Measurements from ENCODE around the gene RNF130. TPM values are rescaled to one million over a fixed set of nuclear protein-coding genes. Genes with fewer than 3 reads are reported as not detected.

The RNF130 gene
- total RNA-seq = 43.4 to 49.6 TPM (median 44.9 TPM) in 3 replicates
- long read RNA-seq, transcript RNF130-205 (9 exons, 2,263 nt) = major isoform, 125 of 149 reads
- long read RNA-seq, partial matches to known transcripts = 12 of 149 reads
- long read RNA-seq, other reads (novel, unspliced or antisense) = 12 of 149 reads

DNA sequence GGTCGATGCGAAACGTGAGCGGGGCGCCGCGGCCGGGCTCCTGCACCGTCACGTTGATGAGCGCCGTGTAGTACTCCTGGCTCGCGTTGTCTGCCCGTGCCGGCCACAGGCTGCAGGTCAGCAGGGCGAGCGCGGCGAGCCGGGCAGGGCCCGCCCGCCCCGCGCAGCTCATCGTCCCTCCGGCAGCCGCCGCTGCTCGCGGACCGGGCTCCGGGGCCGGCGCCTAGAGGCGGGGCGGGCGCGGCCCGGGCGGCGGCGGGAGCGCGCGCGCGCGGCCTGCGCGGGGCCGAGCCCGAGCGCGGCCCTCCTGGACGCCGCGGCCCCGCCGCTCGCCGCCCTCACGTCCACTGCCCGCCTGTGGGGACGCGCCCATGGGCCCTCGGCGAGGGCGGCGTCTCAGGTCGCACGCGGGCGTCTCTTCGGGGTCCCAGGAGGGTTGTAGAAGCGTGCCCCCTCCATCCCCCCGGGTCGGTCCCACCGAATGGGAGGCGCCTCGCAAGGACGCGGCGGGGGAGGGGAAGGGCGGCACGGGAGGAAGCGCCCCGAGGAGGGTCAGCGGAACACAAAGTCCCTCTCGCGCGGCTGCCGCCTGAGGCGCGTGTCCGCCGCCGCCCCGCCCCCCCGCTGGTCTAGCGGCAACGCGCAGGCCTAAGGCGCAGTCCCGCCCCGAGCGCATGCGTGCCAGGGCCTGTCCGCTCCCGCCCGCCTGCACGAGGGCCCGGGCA lies at the start of gene RNF130:
Gene RNF130 (minus strand): TSS at position 229 of the 725 bp plus-strand sequence. CDS start 57 bp downstream, at position 172.
- Mint-ChIP-seq H3K4me3 (ENCODE audit: unreplicated experiment) (peak within 1 kb of the TSS; percentile 90), H3K9me3 (ENCODE audit: low read depth) (peaks cover 2% of the 10 kb centered on the region), H3K27ac (ENCODE audit: unreplicated experiment) (peak within 1 kb of the TSS; percentile 94), H3K36me3 (ENCODE audit: low read depth) (peaks cover 2% of the 10 kb centered on the region), H3K4me1 (ENCODE audit: low read depth) (peaks cover 43% of the 10 kb centered on the region), H3K27me3 (ENCODE audit: low read depth) (no peaks in the 10 kb centered on the region)
- peak; percentile 97 for DNase-seq (ENCODE audit: low spot score)
- TF ChIP-seq, protein P1, sequence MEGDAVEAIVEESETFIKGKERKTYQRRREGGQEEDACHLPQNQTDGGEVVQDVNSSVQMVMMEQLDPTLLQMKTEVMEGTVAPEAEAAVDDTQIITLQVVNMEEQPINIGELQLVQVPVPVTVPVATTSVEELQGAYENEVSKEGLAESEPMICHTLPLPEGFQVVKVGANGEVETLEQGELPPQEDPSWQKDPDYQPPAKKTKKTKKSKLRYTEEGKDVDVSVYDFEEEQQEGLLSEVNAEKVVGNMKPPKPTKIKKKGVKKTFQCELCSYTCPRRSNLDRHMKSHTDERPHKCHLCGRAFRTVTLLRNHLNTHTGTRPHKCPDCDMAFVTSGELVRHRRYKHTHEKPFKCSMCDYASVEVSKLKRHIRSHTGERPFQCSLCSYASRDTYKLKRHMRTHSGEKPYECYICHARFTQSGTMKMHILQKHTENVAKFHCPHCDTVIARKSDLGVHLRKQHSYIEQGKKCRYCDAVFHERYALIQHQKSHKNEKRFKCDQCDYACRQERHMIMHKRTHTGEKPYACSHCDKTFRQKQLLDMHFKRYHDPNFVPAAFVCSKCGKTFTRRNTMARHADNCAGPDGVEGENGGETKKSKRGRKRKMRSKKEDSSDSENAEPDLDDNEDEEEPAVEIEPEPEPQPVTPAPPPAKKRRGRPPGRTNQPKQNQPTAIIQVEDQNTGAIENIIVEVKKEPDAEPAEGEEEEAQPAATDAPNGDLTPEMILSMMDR (IDR thresholded peaks at IDR 0.05) = no peak

DNA sequence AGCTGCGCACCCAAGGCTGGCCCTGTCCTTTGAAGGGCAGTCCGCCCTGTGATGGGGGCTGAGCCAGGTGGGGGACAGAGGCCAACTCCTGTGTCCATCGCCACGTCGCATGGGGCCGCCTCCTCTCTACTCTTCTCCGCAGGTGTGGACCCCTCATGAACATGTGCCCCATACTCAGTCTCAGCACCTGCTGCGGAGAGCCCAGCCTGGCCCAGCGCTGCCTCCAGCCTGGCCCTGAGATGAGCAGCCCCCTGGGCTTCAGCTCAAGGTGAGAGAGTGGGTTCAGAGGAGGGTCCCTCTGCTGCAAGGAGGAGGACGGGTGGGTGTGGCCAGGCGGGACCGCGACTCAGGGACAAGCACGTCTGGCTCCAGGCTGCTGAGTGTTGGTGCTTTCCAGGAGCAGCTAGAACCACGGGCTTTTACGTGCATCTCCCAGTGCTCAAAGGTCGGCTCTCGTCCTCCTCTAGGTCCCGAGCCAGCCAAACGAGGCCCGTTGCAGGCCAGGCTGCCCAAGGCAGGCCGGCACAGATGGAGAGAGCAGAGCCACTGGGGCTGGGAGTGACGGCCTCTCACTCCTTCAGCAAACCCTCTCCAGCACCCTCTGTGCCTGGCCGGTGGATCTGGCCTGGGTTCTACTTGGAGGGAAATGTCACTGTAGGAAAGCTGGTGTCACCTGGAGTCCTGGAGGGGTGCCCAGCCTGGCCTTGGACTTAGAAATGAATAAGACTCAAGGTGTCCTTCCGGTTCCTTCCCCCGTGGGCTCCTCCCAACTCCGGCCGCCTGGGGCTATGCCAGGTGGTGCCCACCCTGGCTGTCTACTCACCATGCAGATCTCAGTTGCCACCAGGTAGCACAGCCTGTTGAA lies 48.9 kb upstream of the RNF130 start:
- peaks cover 20% of the 10 kb centered on the region for H3K27me3 Mint-ChIP-seq (ENCODE audit: low read depth)
- no peaks in the 10 kb centered on the region for H3K9me3 Mint-ChIP-seq (ENCODE audit: low read depth)
- H3K36me3 Mint-ChIP-seq (ENCODE audit: low read depth) = no peaks in the 10 kb centered on the region
- TF ChIP-seq, protein P1 (IDR thresholded peaks at IDR 0.05) = no peak
- DNase-seq (ENCODE audit: low spot score) = no peak
- no peaks in the 10 kb centered on the region for H3K4me1 Mint-ChIP-seq (ENCODE audit: low read depth)
- H3K27ac Mint-ChIP-seq (ENCODE audit: unreplicated experiment) = no peak overlapping the region
- no peak overlapping the region for H3K4me3 Mint-ChIP-seq (ENCODE audit: unreplicated experiment)

DNA sequence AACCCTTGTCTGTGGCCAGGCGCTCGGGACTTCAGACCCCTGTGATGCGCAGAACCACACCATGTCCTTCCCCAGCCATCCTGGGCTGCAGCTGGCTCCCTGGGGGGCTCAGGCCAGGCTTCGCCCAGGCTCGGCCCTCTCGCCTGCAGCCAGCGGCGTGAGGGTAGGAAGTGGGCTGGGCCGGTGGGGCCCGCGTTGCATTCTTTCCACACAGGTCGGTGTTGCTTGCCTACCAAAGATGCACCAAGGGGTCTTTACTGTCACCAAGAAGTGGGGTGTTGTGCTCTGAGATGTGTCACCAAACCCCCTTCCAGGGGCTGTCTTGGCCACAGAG lies 48.3 kb upstream of the RNF130 start:
- TF ChIP-seq, protein P1 (IDR thresholded peaks at IDR 0.05) = no peak
- no peaks in the 10 kb centered on the region for H3K36me3 Mint-ChIP-seq (ENCODE audit: low read depth)
- H3K27me3 Mint-ChIP-seq (ENCODE audit: low read depth) = peaks cover 20% of the 10 kb centered on the region
- no peak for DNase-seq (ENCODE audit: low spot score)
- no peak overlapping the region for H3K27ac Mint-ChIP-seq (ENCODE audit: unreplicated experiment)
- H3K9me3 Mint-ChIP-seq (ENCODE audit: low read depth) = no peaks in the 10 kb centered on the region
- H3K4me3 Mint-ChIP-seq (ENCODE audit: unreplicated experiment) = no peak overlapping the region
- no peaks in the 10 kb centered on the region for H3K4me1 Mint-ChIP-seq (ENCODE audit: low read depth)

GRCh38 chr5:180119031-180119902 lies 47.7 kb upstream of the RNF130 start:
- no peak overlapping the region for H3K4me3 Mint-ChIP-seq (ENCODE audit: unreplicated experiment)
- peaks cover 18% of the 10 kb centered on the region for H3K27me3 Mint-ChIP-seq (ENCODE audit: low read depth)
- no peak overlapping the region for H3K27ac Mint-ChIP-seq (ENCODE audit: unreplicated experiment)
- no peak for DNase-seq (ENCODE audit: low spot score)
- no peaks in the 10 kb centered on the region for H3K36me3 Mint-ChIP-seq (ENCODE audit: low read depth)
- TF ChIP-seq, protein P1 (IDR thresholded peaks at IDR 0.05) = no peak
- H3K4me1 Mint-ChIP-seq (ENCODE audit: low read depth) = no peaks in the 10 kb centered on the region
- no peaks in the 10 kb centered on the region for H3K9me3 Mint-ChIP-seq (ENCODE audit: low read depth)

All from chondrocyte (in vitro differentiated cells).